HG02870 (cell line): ENCODE data around the gene GLT8D2.

ENCODE experiments used
- ATAC-seq: cut with Tn5 transposase; IDR thresholded peaks from one replicate; pipeline ENCODE4 v1.9.1; 2021; ENCODE audit warnings: mild to moderate bottlenecking, moderate library complexity; ENCODE audit not compliant: unreplicated experiment

The GLT8D2 gene

DNA sequence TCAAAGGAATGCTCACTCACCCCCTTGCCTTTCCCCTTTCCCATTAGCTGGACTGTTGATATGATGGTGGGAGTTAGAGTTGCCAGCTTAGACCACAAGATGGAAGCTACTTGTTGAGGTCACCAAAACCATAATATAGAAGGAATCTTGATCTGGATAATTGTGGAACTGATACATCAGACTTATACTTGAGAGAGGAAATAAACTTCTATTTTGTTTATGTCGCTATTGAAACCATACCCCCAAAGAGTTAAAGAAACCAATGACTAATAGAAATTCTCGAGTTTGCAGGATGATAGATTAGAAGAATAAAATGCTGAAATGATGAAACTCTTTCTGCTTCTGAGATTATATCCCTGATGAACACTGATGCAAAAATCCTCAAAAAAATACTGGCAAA, 46.4 kb downstream of the GLT8D2 start:
- ATAC-seq: no peak

DNA sequence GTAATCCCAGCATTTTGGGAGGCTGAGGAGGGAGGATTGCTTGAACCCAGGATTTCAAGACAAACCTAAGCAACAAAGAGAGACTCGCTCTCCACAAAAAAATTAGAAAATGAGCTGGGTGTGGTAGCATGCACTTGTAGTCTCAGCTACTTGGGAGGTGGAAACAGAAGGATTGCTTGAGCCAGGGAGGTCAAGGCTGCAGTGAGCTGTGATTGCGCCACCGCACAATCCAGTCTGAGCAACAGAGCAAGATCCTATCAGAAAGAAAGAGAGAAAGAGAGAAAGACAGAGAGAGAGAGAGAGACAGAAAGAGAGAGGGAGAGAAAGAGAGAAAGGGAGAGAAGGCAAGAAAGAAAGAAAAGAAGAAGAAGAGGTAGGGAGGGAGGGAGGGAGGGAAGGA, 47.3 kb downstream of the GLT8D2 start:
- no peak for ATAC-seq

DNA sequence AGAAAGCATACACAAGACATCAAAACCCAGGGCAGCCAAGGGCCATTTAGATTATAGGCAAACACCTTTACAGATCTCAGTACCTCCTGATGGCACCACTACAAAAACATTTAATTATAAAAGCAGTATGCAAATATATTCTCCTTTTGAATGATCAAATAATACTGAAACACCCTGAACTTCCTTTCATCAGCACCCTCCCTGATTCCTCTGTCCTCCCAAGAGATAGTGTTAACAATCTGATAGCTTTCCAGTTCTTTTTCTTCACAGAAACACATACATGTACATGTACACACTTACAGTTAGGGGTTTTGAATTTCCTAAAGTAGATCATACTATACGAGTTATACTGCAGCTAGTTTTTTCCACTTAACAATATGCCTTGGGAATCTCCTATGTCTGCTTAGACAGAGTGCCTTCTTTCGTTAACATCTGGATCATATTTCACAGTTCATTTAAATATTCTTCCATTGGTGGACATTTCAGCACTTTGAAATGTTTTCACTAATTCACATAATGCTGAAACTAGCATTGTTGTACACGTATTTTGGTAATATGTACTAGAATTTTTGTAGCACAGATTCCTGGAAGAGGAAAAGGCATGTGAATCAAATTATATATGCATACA, 49.1 kb downstream of the GLT8D2 start:
- no peak for ATAC-seq

DNA sequence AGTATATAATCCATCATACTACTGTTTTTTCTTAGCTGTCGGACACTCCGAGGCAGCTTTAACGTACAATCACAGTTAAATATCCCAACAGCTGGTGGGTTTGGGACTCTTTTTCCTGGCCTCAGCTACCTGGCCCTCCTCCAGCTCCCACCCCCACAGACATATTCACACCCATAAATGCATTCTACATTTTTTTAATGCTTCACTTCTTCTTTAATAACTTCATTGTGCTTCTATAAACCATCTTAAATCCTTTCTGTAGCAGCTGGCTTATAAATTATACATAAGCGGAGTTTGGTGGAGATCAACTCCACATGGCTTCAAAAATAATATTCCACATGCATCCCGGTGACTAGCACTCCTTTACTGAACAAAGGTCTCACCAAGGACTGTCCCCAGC, 51.0 kb downstream of the GLT8D2 start:
- ATAC-seq: no peak

DNA sequence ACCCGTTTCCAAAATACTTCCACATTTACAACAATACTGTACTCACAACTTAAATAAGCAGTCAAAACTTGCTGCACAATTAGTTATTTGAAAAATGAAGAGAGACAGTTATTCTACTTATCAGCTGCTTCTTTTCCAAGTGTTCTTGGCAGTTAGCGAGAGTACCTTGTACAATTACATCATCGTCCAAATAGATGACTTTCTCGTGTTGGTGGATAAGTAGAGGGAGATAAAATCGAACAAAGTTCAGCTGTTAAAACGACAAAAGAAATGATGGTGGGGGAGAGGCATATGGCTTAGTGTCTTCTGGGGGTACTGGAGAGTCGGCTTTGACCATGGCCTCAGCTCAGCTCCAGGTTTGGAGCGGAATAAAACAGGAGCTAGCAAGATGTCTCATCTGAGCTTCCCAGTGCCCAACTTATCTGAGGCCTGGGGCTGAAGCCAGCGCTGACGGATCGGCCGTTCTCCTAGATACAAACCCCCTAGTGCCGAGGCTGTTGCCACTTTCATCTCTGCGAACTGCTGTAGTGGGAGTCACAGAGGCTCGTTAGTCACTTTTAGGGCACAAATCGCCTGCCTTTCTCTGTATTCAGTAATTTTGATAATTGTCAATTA, 52.6 kb downstream of the GLT8D2 start:
- ATAC-seq: no peak

DNA sequence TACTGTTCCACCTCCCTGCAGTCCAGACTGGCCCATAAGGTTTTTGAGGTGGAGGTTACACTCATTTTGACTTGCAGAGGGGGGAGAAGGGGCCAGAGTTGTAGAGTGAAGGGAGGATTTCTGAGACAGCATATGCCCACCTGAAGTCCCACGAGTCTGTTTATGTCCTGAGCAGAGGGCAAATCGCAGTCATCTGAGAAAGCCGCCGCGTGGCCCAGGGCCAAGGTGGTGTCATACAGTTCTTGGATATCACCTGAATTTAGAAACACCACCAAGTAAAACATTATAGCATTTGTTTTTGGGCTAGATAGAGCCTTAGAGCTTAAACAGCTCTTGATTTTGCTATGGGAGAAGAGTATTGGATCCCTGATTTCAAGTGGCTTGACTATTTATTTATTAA, 53.4 kb downstream of the GLT8D2 start:
- ATAC-seq: no peak

DNA sequence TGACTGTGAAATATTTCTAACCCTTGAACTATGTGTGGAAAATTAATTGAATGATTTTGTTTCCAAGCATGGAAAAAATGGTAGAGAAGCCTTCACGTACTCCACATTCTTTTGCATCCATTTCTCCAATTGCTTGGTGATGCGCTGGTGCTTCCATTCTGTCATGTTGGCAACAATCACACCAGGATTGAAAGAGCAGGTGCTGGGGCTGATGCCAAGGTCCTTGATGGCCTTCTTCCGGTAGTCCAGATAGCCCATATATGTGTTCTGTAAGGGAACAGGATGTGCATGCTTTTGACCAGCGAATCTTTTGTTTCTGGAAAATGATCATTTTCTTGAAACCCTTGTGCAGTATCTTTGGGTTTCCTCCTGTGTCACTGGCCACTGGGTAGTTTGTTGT, 55.8 kb downstream of the GLT8D2 start:
- ATAC-seq: no peak

DNA sequence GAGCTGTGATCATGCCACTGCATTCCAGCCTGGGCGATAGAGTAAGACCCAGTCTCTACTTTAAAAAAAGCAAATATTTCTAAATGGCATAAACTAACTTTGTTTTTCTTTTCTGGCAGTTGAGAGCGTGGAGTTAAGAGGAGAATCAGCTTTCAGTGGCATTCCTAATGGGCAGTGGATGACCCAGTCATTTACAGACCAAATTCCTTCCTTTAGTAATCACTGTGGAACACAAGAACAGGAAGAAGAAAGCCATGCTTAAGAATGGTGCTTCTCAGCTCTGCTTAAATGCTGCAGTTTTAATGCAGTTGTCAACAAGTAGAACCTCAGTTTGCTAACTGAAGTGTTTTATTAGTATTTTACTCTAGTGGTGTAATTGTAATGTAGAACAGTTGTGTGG, 63.2 kb downstream of the GLT8D2 start:
- no peak for ATAC-seq

DNA sequence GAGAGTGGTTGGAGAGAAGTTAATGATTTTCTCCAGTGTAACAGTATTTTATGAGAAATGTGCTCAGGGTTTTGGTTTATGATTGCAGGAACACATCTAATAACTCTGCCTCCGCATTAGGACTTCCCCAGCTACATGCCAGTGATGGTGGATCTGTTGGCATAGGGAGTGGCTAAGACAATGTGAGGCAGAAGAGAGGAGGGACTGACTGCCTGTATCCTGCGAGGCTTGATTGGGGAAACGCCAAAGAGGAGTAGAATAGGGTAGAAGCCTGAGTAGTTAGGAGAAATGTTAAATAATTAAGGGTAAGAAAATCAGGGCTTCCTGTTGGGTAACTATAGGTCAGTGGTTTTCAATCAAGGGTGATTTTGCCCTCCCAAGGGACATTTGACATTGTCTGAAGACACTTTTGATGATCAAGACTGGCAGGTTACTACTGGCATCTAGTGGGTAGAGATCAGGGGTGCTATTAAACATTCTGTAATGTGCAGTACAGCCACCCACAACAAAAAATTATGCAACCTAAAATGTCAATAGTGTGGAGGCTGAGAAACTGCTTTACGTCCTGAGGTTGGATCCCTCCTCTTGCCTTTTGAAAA, 71.5 kb downstream of the GLT8D2 start:
- no peak for ATAC-seq

DNA sequence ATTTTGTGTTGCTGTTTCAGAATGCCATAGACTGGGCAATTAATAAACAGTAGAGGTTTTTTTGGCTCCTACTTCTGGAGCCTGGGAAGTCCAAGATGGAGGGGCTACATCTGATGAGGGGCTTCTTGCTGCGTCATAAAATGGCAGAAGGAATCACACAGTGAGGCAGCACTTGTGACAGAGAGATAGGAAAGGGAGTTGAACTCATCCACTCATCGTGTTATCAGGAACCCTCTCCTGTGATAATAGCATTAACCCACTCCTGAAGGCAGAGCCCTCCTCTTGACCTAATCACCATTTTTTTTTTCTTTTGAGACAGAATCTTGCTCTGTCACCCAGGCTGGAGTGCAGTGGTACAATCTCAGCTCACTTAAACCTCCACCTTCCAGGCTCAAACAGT, 74.6 kb downstream of the GLT8D2 start:
- ATAC-seq: no peak

DNA sequence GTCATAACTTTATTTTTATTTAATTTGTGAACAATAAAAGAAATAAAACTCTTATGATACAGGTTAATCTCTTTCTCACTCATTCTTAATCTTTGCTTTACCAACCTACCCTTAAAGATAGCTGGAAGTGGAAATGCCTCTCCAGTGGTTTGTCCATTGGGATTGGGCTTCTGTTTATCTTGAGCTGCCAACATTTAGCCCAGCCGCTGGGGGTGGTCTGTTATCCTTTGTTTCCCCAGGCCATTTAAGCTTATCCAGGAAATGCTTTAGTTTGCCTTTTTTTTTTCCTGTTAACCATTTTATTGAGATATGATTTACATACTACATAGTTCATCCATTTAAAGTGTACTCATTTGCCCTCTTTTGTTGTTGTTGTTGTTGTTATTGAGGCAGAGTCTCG, 76.1 kb downstream of the GLT8D2 start:
- no peak for ATAC-seq

DNA sequence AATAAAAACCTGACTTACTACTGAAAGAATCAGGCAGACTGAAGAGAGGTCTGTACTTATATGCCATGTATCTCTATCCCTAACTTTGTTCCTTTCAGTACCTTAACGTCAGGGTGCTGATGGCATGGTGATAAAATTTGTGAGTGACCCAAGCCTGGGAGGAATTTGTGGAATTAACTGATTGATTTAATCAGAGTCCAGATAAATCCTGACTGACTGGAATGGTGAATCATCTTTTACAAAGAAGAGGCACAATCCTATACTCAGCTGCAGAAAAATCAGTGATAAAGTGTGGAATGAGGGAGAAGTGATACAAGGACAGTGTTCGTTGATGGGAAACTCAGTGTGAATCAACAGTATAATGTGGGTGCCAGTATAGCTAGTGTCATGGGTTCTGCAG, 80.6 kb downstream of the GLT8D2 start:
- no peak for ATAC-seq

DNA sequence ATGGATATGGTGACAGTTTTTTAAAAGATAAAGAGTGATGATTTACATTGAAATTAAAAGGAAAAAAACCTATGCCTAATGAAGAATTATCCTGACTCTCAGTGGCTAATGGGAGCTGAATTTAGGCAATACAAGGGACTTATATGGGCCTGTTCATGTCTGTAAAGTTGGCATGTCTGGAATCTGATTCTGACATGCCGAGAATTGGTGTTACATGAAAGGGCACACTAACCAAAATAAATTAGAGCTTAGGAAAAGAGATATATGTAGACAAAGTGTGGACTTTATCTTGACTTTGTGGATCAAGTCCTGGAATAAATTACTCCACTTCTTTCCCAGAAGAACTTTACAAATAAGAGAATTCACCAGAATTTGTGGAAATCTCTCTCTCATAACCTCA, 83.3 kb downstream of the GLT8D2 start:
- ATAC-seq: no peak

DNA sequence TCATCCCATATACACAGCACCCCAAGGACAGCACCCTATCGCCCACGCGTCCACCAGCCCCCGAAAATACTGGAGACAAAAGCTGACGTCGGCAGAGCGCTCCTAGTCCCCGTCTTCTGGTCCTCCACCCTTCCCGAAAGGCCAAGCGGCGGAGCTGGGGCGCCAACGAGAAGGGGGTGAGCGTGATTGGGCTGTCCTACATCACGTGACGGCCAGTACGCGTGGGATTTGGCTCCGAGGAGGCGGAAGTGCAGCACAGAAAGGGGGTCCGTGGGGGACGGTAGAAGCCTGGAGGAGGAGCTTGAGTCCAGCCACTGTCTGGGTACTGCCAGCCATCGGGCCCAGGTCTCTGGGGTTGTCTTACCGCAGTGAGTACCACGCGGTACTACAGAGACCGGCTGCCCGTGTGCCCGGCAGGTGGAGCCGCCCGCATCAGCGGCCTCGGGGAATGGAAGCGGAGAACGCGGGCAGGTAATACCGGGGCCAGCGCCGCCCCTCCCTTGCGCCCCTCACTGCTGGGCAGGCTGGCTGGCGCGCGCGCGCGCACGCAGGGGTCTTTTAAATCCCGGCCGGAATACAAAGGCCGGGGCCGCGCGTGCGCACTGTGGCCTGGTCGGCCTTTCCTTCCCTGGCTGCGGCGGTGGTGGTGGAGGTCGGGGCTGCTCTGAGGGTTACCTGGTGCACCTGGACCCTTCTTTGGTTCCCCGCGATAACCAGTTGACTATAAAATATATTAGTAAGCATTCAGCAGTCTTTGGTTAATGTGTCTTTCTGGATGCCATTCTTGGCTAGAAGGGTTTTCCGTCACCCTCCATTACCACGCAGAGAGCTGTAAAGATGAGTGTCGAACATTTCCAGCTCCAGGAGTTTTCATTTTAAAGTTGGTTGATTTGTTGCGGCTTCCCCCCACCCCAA, 84.1 kb downstream of the GLT8D2 start, which contains the start of gene TDG:
Gene TDG, plus strand, starts transcription at position 283 of the 915 bp plus-strand sequence. Its CDS starts 166 bp downstream, at position 449.
- peak; percentile 87 for ATAC-seq

DNA sequence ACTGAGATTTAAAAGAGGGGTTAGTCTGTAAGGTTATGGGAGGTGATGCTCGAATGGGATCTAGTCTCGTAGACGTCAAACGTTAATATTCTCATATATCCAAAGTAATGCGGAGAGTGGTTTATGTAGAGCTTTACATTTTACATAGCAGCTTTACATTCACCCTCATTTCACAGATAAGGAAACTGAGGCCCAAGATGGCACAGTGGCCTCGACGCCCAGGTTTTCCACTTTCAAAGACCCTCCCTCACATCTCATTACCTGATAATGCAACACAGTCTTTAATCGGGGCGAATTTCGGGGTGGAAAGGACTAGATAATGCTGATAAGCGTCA, 84.8 kb downstream of the GLT8D2 start:
- no peak for ATAC-seq

DNA sequence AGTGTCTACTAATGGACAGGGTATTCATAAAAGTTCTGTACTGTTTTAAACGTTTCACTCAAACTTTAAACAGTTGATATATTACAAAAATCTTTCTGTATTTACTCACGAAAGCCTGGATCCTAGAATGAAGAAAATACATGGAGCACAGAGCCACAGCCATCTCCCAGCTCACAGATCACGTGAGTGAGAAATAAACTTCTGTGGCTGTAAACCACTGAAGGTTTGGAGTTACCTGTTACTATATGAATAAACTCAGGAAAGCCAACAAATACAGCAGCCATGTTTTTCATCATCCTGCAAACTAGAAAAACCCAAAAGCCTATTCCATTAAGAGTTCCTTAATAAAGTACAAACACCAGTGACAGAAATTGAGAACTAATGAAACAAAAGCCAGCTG, 85.2 kb downstream of the GLT8D2 start:
- no peak for ATAC-seq

DNA sequence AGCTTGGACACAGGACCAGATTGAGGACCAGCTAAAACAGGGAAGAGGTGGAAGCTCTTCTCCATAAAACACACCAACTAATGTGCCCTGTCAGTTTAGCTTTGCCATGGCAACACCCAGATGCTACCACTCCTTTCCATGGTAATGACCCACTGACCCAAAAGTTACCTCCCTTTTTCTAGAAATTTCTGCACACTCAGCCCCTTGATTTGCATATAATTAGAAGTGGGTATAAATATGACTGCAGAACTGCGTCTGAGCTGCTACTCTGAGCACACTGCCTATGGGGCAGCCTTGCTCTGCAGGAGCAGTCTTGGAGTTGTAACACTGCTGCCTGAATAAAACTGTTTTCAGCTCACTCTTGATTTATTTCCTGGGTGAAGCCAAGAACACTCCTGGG, 87.5 kb downstream of the GLT8D2 start:
- no peak for ATAC-seq

DNA sequence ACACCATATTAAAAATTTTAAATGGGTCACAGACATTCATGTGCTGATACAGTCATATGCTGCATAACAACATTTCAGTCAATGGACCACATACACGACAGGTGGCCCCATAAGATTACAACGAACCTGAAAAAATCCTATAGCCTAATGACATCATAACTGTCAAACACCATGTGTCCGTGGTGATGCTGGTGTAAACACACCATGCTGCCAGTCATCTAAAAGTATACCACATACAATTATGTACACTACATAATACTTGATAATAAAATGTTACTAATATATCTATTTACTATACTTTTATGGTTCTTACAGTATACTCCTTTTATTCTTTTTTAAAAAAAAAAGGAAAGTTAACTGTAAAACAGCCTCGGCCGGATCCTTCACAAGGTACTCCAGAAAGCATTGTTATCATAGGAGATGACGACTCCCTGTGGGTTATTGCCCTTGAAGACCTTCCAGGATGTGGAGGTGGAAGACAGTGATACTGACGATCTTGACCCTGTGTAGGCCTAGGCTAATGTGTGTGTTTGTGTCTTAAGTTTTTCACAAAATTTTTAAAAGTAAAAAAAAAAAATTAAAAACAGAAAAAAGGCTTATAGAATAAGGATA, 89.3 kb downstream of the GLT8D2 start:
- ATAC-seq: no peak

DNA sequence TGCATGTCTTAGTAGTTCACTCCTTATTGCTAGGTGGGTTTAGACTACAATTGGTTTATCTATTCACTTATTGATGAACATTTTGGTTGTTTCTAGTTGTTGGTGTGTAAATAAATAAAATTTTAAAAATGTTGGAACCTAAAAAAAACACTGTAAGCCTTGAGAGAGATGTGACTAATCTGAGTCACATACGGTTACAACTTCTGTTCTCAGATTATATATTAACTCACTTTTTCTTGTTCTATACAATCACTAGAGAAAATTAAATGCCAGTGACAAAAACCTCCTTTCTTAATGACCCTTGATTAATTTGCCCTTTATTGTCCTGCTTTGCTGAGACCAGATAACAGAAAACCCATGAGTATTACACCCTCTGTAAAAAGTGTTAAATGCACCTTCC, 91.4 kb downstream of the GLT8D2 start:
- ATAC-seq: no peak

DNA sequence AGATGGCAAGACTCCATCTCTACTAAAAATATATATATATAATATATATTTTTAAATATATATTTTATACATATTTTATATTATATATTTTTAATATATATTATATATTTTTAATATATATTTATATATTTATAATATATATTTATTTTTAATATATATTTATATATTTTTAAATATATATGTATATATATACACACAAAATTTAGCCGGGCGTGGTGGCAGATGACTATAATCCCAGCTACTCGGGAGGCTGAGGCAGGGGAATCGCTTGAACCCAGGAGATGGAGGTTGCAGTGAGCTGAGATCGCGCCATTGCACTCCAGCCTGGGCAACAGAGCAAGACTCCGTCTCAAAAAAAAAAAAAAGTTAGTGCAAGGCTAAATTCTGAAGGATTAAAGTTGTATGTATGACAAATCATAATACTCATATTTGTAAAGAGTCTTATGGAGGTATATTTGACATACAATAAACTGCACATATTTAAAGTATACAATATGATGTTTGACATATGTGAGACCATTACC, 92.1 kb downstream of the GLT8D2 start:
- no peak for ATAC-seq

DNA sequence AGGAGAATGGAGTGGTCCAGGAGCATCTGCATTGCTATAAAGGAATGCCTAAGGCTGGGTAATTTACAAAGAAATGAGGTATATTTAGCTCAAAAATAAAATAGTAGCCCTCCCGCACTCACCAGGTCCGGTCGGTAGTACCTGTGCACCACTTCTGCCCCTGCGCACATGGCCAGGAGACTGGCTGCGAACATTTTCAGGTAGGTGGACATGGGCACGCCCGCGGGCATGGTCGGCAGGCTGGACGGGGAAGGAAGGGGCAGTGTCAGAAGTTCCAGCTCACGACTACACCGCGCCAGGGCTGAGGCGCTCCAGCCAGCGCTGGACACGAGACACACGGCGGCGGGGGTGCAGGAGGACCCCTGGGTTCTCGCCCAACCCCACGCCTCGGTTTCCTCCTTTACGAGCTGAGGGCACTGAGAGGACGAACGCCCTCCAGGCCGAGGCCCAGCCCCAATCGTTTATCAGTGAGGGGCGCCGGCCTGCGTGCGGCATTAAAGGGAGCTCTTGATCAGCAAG, 93.4 kb downstream of the GLT8D2 start:
- no peak for ATAC-seq
